Suppressor macrophage treated with lipopolysaccharide for 4 hours (primary cell): ENCODE measurements around the gene PPP6R2.

Experiments
- DNase-seq: peaks from one replicate; pipeline ENCODE4 v3.0.0-alpha.2; 2020

PPP6R2 gene

GRCh38 chr22:50473855-50474671 is 130.9 kb downstream of the PPP6R2 start:
- DNase-seq, result peak; percentile 59

DNA sequence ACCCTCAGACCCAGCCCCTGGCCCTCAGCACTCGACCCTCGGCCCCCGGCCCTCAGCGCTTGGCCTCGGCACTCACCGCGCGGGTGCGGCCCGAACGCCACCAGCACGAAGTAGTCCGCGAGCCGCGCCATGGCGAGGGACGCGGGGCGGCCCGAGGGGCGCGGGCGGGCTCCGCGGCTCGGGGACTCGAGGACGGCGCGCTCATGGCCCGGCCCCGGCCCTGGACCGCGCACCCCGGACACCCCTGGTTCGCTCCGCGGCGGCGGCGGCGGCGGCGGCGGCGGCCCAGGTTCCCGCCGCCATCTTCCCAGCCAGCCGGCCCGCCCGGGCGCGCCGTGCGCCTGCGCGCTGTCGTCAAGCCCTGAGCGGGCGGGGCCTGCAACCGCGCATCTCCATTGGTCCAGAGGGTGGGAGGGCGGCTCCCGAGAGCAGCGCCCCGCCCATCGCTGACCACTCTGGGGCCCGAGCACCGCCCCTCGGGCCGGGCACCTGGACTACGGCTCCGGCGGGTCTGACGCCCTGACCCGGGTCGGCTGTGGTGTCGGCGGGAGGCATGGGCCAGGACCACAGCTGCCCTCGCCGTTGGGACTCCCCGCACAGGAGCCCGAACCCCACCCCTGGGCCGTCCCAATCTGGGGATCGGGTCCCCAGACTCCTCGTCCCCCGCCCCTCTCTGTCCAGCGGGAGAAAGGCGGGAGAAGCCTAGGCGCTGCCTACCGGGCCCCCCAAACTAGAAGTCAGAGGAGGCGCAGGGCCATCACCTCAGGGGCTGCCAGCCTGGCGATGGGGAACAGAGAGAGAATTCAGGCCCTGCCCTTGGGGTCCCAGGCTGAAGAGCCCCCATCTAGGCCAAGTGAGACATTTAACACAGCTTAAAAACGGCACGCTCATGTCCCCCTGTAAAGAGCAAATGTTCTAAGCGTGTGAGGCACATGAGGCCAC is 131.9 kb downstream of the PPP6R2 start, which contains the start of gene SBF1:
Gene SBF1, minus strand, starts transcription at position 326 of the 942 bp plus-strand sequence. Its CDS starts 195 bp downstream, at position 131.
- peak; percentile 95 for DNase-seq

DNA sequence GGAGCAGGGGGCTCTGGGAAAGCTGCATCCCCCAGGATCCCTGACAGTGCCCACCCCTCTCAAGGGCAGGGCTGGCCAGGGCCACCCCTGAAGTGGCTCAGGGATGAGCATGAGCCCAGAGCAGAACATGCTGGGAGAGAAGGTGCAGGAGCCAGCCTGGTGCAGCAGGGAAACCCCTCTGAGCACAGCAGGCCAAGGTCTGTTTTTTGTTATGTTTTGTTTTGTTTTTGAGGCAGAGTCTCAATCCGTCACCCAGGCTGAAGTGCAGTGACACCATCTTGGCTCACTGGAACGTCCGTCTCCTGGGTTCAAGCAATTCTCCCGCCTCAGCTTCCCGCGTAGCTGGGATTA is 132.5 kb downstream of the PPP6R2 start:
- DNase-seq, result no peak

GRCh38 chr22:50476868-50477267 is 133.7 kb downstream of the PPP6R2 start:
- no peak for DNase-seq

DNA sequence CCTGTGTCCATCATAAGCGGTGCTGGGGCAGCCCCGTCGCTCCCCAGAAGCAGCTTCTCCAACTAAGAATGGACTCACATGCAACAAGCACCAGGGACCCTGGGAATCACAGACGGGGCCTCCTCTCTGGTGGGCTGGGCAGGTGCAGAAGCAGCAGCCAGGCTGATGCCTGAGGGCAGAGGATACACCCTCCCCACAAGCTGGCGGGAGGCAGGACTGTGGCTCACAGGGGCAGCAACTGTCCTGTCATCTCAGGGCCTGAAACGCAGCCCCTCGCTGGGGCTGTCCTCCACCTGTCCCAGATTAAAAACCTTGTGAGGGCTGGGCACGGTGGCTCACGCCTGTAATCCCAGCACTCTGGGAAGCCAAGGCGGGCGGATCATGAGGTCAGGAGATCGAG is 134.8 kb downstream of the PPP6R2 start:
- no peak for DNase-seq

- DNase-seq, result no peak
Measured at GRCh38 chr22:50479721-50480120, 136.6 kb downstream of the PPP6R2 start.

- DNase-seq, result no peak
Measured at GRCh38 chr22:50481045-50481439, 137.9 kb downstream of the PPP6R2 start.

GRCh38 chr22:50481440-50482106 is 138.4 kb downstream of the PPP6R2 start, which contains the start of gene ADM2:
Gene ADM2, plus strand, starts transcription at chr22:50481543. Its CDS starts 305 bp downstream, at chr22:50481848.
- peak; percentile 34 for DNase-seq

GRCh38 chr22:50482107-50483074 is 139.3 kb downstream of the PPP6R2 start:
- DNase-seq, result no peak

GRCh38 chr22:50483106-50483505 is 140.0 kb downstream of the PPP6R2 start:
- no peak for DNase-seq

- DNase-seq, result no peak
Measured at GRCh38 chr22:50483556-50483955, 140.4 kb downstream of the PPP6R2 start.

GRCh38 chr22:50483977-50484853 is 141.1 kb downstream of the PPP6R2 start:
- no peak for DNase-seq

GRCh38 chr22:50485221-50486131 is 142.3 kb downstream of the PPP6R2 start:
- no peak for DNase-seq

- no peak for DNase-seq
Measured at GRCh38 chr22:50486561-50487289, 143.6 kb downstream of the PPP6R2 start, which contains the start of gene MIOX. Gene MIOX, plus strand, starts transcription at chr22:50486859. Its CDS starts 39 bp downstream, at chr22:50486898.

GRCh38 chr22:50487290-50488005 is 144.3 kb downstream of the PPP6R2 start:
- no peak for DNase-seq

DNA sequence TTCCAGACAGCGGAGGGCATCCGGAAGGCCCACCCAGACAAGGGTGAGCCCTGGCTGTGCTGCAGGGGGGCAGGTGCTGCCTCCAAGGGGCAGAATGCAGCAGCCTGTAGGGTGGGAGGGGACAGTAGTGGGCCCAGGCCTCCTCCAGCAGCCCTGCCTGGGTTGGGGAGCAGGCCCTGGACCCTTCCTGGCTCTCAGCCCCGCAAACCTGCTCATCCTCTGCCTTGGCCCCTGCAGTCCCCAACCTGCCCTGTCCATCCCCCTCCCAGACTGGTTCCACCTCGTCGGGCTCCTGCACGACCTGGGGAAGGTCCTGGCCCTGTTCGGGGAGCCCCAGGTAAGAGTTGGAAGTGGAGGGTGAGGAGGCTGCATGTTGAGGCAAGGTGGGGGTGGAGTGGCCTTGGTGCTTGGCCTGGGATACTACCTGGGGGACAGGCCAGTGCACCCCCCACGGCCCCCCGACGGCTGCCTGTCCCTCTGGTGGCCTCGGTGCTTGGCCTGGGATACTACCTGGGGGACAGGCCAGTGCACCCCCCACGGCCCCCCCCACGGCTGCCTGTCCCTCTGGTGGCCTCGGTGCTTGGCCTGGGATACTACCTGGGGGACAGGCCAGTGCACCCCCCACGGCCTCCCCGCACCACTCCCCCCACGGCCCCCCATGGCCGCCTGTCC is 145.0 kb downstream of the PPP6R2 start:
- no peak for DNase-seq

- DNase-seq, result no peak
Measured at GRCh38 chr22:50488886-50489285, 145.8 kb downstream of the PPP6R2 start.
